ENCODE data around the gene MORN3. TPM values are rescaled to one million over a fixed set of nuclear protein-coding genes. Genes with fewer than 3 reads are reported as not detected.
"Not testable (repeated sequence)": the region's sequence is repeated elsewhere in the genome, so short reads cannot be mapped to it uniquely, and the experiment has no call there.

The MORN3 gene
- total and polyA plus RNA-seq, 2 experiments from 2014 or later: 0.58 TPM; not detected in 1

DNA sequence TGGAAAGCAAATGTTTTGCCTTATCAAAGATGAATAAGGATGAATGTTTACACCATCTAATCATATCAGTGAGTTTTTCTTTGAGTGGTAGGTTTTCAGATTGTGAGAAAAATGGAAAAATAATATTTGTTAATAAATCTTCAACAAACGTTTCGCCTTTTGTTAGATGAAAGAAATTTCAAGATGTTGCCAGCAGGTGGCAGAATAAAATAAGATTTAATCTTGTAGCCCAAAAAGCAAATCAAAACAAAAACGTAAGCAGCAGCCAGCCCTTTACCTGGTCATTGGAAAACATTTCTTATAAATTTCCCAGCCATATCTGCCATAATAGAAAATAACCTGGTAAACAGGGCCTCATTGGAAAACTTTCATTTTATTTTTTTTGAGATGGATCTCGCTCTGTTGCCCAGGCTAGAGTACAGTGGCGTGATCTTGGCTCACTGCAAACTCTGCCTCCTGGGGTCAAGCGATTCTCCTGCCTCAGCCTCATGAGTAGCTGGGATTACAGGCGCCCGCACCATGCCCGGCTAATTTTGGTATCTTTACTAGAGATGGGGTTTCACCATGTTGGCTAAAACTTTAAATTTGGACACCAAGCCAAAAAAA lies 27.7 kb upstream of the MORN3 start:
- Histone ChIP-seq H3F3A (ENCODE audit: insufficient read depth) (no peaks in the 10 kb centered on the region), H3K27me3 (replicated peaks; ENCODE audit: insufficient read depth) (no peaks in the 10 kb centered on the region), H3K9me2 (ENCODE audit: insufficient read depth) (no peaks in the 10 kb centered on the region), H3K9me3 (ENCODE audit: low read depth) (no peaks in the 10 kb centered on the region), H3K9ac (no peak overlapping the region), H3K4me3 (no peak overlapping the region), H3K36me3 (ENCODE audit: low read depth) (no peaks in the 10 kb centered on the region), H3K27ac (no peak overlapping the region), H3K79me2 (ENCODE audit: insufficient read depth) (no peaks in the 10 kb centered on the region), H3K4me2 (ENCODE audit: unreplicated experiment) (no peak overlapping the region), H3K4me1 (ENCODE audit: insufficient read depth) (no peaks in the 10 kb centered on the region), H2AFZ (peak overlapping the region; percentile 38; the same call in 1 of the 2 replicates), H4K20me1 (ENCODE audit: insufficient read depth) (no peaks in the 10 kb centered on the region)
- WGBS, 2 experiments (ENCODE audit: low coverage in 1 of 2, low lambda C conversion rate in 2 of 2, missing lambda C conversion rate in 2 of 2): 30 to 33% methylated on average over 9 of the region's 9 CpGs
- no peak for TF ChIP-seq EZH2phosphoT487 (IDR thresholded peaks at IDR 0.05; ENCODE audit: insufficient read depth, low read depth)
- no peak for TF ChIP-seq EZH2 (IDR thresholded peaks at IDR 0.05; ENCODE audit: insufficient read depth, poor library complexity, severe bottlenecking)
- in situ Hi-C loops (cut with MboI): loop anchor here (10.0 kb wide), 1 partner anchor 188 kb away; the partner anchor contains the start of gene PSMD9
- peak; percentile 67 for DNase-seq

DNA sequence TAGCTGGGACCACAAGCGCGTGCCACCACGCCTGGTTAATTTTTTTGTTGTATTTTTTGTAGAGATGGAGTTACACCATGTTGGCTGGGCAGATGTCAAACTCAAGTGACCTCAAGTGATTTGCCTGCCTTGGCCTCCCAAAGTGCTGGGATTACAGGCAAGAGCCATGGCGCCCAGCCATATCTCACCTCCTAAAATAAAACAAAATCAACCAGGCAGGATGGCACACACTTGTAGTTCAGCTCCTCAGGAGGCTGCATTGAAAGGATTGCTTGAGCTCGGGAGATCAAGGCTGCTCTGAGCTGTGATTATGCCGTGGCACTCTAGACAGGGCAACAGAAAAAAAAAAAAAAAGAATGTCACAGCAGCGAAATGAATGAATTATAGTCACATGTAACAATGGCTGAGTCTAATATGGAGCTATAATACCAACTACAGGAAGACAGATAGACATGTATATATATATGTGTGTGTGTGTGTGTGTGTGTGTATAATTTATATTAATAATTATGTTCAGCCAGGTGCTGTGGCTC lies 23.8 kb upstream of the MORN3 start:
- DNase-seq: no peak
- no peaks in the 10 kb centered on the region for H3K27me3 ChIP-seq (replicated peaks; ENCODE audit: insufficient read depth)
- H3K4me2 ChIP-seq (ENCODE audit: unreplicated experiment): no peak overlapping the region
- 78 to 80% methylated on average over 7 of the region's 7 CpGs for WGBS, 2 experiments (ENCODE audit: low coverage in 1 of 2, low lambda C conversion rate in 2 of 2, missing lambda C conversion rate in 2 of 2)
- H4K20me1 ChIP-seq (ENCODE audit: insufficient read depth): no peaks in the 10 kb centered on the region
- in situ Hi-C loops (cut with MboI): loop anchor here (5.0 to 10.0 kb wide), 2 partner anchors 99 to 192 kb away; partner anchors contain the start of genes PSMD9 and RHOF
- H3K79me2 ChIP-seq (ENCODE audit: insufficient read depth): no peaks in the 10 kb centered on the region
- no peaks in the 10 kb centered on the region for H3K9me3 ChIP-seq (ENCODE audit: low read depth)
- no peaks in the 10 kb centered on the region for H3K9me2 ChIP-seq (ENCODE audit: insufficient read depth)
- TF ChIP-seq EZH2 (IDR thresholded peaks at IDR 0.05; ENCODE audit: insufficient read depth, poor library complexity, severe bottlenecking): no peak
- TF ChIP-seq EZH2phosphoT487 (IDR thresholded peaks at IDR 0.05; ENCODE audit: insufficient read depth, low read depth): no peak
- H3K4me3 ChIP-seq: no peak overlapping the region
- H3K4me1 ChIP-seq (ENCODE audit: insufficient read depth): 0 out of 2 replicates have a peak, but pooled peaks cover 9% of the 10 kb centered on the region
- no peak overlapping the region for H3K9ac ChIP-seq
- H3F3A ChIP-seq (ENCODE audit: insufficient read depth): no peaks in the 10 kb centered on the region
- H3K36me3 ChIP-seq (ENCODE audit: low read depth): no peaks in the 10 kb centered on the region
- H2AFZ ChIP-seq: no peak overlapping the region
- H3K27ac ChIP-seq: no peak overlapping the region

DNA sequence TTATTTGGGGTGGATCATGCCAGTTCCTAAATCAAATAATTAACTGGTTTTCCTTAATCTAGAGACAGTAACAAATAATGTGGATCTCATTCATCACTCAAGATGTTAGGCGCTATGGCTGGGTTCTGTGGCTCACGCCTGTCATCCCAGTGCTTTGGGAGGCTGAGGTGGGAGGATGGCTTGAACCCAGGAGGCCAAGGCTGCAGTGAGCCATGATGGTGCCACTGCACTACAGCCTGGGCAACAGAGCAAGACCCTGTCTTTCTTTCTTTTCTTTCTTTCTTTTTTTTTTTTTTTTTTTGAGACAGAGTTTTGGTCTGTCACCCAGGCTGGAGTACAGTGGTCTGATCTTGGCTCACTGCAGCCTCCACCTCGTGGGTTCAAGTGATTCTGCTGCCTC lies 23.3 kb upstream of the MORN3 start:
- H3K4me3 ChIP-seq; H3F3A ChIP-seq (ENCODE audit: insufficient read depth); H3K4me1 ChIP-seq (ENCODE audit: insufficient read depth); DNase-seq; H3K4me2 ChIP-seq (ENCODE audit: unreplicated experiment); H3K9me2 ChIP-seq (ENCODE audit: insufficient read depth); H2AFZ ChIP-seq; H3K79me2 ChIP-seq (ENCODE audit: insufficient read depth); H3K36me3 ChIP-seq (ENCODE audit: low read depth); H3K27me3 ChIP-seq (replicated peaks; ENCODE audit: insufficient read depth); H3K9ac ChIP-seq; H3K9me3 ChIP-seq (ENCODE audit: low read depth); H3K27ac ChIP-seq; H4K20me1 ChIP-seq (ENCODE audit: insufficient read depth): not testable (repeated sequence)
- 67 to 69% methylated on average over 3 of the region's 3 CpGs for WGBS, 2 experiments (ENCODE audit: low coverage in 1 of 2, low lambda C conversion rate in 2 of 2, missing lambda C conversion rate in 2 of 2)
- in situ Hi-C loops (cut with MboI): loop anchor here (5.0 to 10.0 kb wide), 2 partner anchors 100 to 192 kb away; partner anchors contain the start of genes PSMD9 and RHOF

DNA sequence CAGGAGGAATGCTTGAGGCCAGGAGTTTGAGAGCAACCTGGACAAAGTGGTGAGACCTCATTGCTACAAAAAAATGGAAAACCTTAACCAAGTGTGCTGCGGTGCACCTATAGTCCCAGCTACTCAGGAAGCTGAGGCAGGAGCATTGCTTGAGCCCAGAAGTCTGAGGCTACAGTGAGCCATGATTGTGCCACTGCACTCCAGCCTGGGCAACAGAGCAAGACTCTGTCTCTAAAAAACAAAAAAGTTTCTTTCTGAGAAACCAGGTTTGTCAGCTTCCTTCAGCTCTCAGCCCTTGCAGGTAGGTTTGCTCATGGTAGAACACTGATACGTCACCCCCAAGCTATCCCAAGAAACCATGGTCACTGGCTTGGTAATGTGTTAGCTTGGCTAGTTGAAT lies 20.0 kb upstream of the MORN3 start:
- no peak for DNase-seq
- TF ChIP-seq EZH2phosphoT487 (IDR thresholded peaks at IDR 0.05; ENCODE audit: insufficient read depth, low read depth): no peak
- TF ChIP-seq EZH2 (IDR thresholded peaks at IDR 0.05; ENCODE audit: insufficient read depth, poor library complexity, severe bottlenecking): no peak
- H3K9me2 ChIP-seq (ENCODE audit: insufficient read depth): no peaks in the 10 kb centered on the region
- no peaks in the 10 kb centered on the region for H3K27me3 ChIP-seq (replicated peaks; ENCODE audit: insufficient read depth)
- no peaks in the 10 kb centered on the region for H4K20me1 ChIP-seq (ENCODE audit: insufficient read depth)
- peaks cover 13% of the 10 kb centered on the region; the same call in 1 of the 2 replicates for H3K4me1 ChIP-seq (ENCODE audit: insufficient read depth)
- H3K27ac ChIP-seq: no peak overlapping the region
- no peak overlapping the region for H3K4me2 ChIP-seq (ENCODE audit: unreplicated experiment)
- no peaks in the 10 kb centered on the region for H3K36me3 ChIP-seq (ENCODE audit: low read depth)
- no peak overlapping the region for H3K9ac ChIP-seq
- no peak overlapping the region for H2AFZ ChIP-seq
- no peaks in the 10 kb centered on the region for H3K9me3 ChIP-seq (ENCODE audit: low read depth)
- WGBS, 2 experiments (ENCODE audit: low coverage in 1 of 2, low lambda C conversion rate in 2 of 2, missing lambda C conversion rate in 2 of 2): 65 to 69% methylated on average over 2 of the region's 2 CpGs
- H3K4me3 ChIP-seq: no peak overlapping the region
- no peaks in the 10 kb centered on the region for H3F3A ChIP-seq (ENCODE audit: insufficient read depth)
- H3K79me2 ChIP-seq (ENCODE audit: insufficient read depth): no peaks in the 10 kb centered on the region
- in situ Hi-C loops (cut with MboI): no loop called here

Measured in GM23248 (cell line).